GM21529 (cell line): ENCODE measurements around the gene TBC1D10A.
A peak's percentile ranks its signal among the peaks of the same experiment; 100 is the strongest.

Experiments used
- ATAC-seq: cut with Tn5 transposase; IDR thresholded peaks from one replicate; pipeline ENCODE4 v1.9.1; 2021; ENCODE audit not compliant: unreplicated experiment

TBC1D10A gene

GRCh38 chr22:30268331-30268730, 58.4 kb downstream of the TBC1D10A start:
- ATAC-seq: no peak

GRCh38 chr22:30267382-30268302, 59.1 kb downstream of the TBC1D10A start:
- ATAC-seq: no peak

GRCh38 chr22:30266445-30267381, 60.0 kb downstream of the TBC1D10A start, which contains the start of gene OSM:
Gene OSM (minus strand): TSS chr22:30266851. CDS start chr22:30266799, 52 bp downstream.
- peak; percentile 5 for ATAC-seq

- peak; percentile 73 for ATAC-seq
These were observed 60.8 kb downstream of the TBC1D10A start for GRCh38 chr22:30265823-30266444.

- ATAC-seq: no peak
These were observed 61.5 kb downstream of the TBC1D10A start for GRCh38 chr22:30265131-30265720.

- no peak for ATAC-seq
These were observed 62.9 kb downstream of the TBC1D10A start for GRCh38 chr22:30263883-30264282.

- no peak for ATAC-seq
These were observed 63.6 kb downstream of the TBC1D10A start for GRCh38 chr22:30262917-30263741.

- no peak for ATAC-seq
These were observed 64.6 kb downstream of the TBC1D10A start for GRCh38 chr22:30262112-30262511.

- no peak for ATAC-seq
These were observed 65.6 kb downstream of the TBC1D10A start for GRCh38 chr22:30261134-30261533.

- ATAC-seq: no peak
These were observed 66.1 kb downstream of the TBC1D10A start for GRCh38 chr22:30260682-30261081.

GRCh38 chr22:30260276-30260675, 66.5 kb downstream of the TBC1D10A start:
- no peak for ATAC-seq

GRCh38 chr22:30254314-30254713, 72.4 kb downstream of the TBC1D10A start:
- no peak for ATAC-seq

GRCh38 chr22:30253205-30253852, 73.4 kb downstream of the TBC1D10A start:
- ATAC-seq: no peak

- ATAC-seq: no peak
These were observed 74.1 kb downstream of the TBC1D10A start for GRCh38 chr22:30252411-30253204.

- no peak for ATAC-seq
These were observed 75.0 kb downstream of the TBC1D10A start for GRCh38 chr22:30251711-30252110.

GRCh38 chr22:30250661-30251267, 76.0 kb downstream of the TBC1D10A start:
- no peak for ATAC-seq

GRCh38 chr22:30250039-30250565, 76.6 kb downstream of the TBC1D10A start:
- ATAC-seq: no peak
